Upper lobe of left lung (tissue), 4 donors: Measurements from ENCODE around the gene SRP14.

ENCODE experiments used
- EP300 ChIP-seq, 4 donors: sonication (generic); formaldehyde crosslinking; IDR thresholded peaks; one replicate each; pipeline ENCODE4 v1.5.1; 2017; ENCODE audit warnings: antibody characterized with exemption in 4 of 4, control low read depth in 2 of 4
- POLR2A ChIP-seq, 4 donors: fragments of 450-650 bp; IDR thresholded peaks; one replicate each; pipeline ENCODE4 v1.5.1; 2016 to 2017; ENCODE audit warnings: antibody characterized with exemption in 4 of 4, mild to moderate bottlenecking in 2 of 4
- POLR2AphosphoS5 ChIP-seq, 2 donors: sonication (generic); formaldehyde crosslinking; IDR thresholded peaks; one replicate each; pipeline ENCODE4 v1.5.1; 2017; ENCODE audit warnings: antibody characterized with exemption in 2 of 2
- TF ChIP-seq, protein P1 (sequence below), 6 experiments: fragments of 450-650 bp in 4 of 6; fragments of 200-600 bp in 2 of 6; sonication (generic) in 2 of 6; IDR thresholded peaks; one replicate each; pipeline ENCODE4 v1.5.1; 2016 to 2019; ENCODE audit warnings: antibody characterized with exemption in 6 of 6

DNA sequence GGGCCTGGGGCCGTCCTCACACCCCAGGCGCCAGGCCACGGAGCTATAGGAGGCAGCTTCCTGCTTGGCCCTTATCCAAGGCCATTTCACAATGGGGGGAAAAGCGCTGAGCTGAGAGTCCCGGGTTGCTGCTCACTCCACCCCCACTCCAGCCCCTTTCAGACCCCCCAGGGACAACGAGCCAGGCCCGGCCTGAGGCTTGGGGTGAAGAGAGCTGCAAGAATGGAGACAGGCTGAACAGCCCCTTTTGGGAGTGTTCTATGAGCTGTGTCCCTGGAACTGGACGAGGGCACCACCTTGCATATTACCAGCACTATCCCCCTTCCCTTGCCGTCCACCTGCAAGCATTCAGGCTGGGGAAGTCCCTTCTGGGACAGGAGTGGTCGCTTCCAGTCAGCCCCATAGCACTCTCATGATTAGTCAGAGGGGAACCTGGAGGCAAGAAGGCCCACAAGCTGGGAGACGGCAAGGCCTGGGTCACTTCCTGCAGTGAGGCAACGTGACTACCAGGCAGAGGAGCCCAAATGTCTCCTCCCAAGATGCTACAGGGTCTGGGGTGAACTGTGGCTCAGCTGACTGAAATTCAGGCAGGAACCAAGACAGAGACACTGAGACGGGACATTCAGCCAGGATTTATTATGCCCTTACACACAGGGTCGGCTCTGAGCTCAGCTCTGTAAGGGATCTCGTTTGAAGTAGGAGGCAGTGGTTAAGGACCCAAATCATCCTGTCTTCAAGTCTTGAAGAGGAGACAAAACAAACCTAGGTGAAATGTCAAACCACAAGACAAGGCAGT lies 8.6 kb upstream of the SRP14 start:
- TF ChIP-seq, protein P1, sequence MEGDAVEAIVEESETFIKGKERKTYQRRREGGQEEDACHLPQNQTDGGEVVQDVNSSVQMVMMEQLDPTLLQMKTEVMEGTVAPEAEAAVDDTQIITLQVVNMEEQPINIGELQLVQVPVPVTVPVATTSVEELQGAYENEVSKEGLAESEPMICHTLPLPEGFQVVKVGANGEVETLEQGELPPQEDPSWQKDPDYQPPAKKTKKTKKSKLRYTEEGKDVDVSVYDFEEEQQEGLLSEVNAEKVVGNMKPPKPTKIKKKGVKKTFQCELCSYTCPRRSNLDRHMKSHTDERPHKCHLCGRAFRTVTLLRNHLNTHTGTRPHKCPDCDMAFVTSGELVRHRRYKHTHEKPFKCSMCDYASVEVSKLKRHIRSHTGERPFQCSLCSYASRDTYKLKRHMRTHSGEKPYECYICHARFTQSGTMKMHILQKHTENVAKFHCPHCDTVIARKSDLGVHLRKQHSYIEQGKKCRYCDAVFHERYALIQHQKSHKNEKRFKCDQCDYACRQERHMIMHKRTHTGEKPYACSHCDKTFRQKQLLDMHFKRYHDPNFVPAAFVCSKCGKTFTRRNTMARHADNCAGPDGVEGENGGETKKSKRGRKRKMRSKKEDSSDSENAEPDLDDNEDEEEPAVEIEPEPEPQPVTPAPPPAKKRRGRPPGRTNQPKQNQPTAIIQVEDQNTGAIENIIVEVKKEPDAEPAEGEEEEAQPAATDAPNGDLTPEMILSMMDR (IDR thresholded peaks at IDR 0.05): no peak
- TF ChIP-seq POLR2A (IDR thresholded peaks at IDR 0.05) (peak in 1 of 4 donors; percentile 40), POLR2AphosphoS5 (IDR thresholded peaks at IDR 0.05) (peak; percentile 33 to 69), EP300 (IDR thresholded peaks at IDR 0.05) (no peak)
